Testis (tissue), 2 donors: ENCODE measurements around the gene CTNS.

Experiments used
- CTCF ChIP-seq, 3 experiments: fragments of 450-650 bp in 2 of 3; fragments of 200-600 bp in 1 of 3; sonication (generic) in 1 of 3; IDR thresholded peaks; one replicate each; pipeline ENCODE4 v1.5.1; 2016 to 2019; ENCODE audit warnings: antibody characterized with exemption in 3 of 3, mild to moderate bottlenecking in 2 of 3, moderate library complexity in 1 of 3
- POLR2A ChIP-seq: fragments of 450-650 bp; IDR thresholded peaks from one replicate; pipeline ENCODE4 v1.6.1; 2017; ENCODE audit warnings: antibody characterized with exemption, mild to moderate bottlenecking, moderate library complexity

- TF ChIP-seq CTCF (IDR thresholded peaks at IDR 0.05) = no peak
- TF ChIP-seq POLR2A = no peak
Measured at GRCh38 chr17:3688852-3689261, 52.3 kb downstream of the CTNS start.
